Cardiac muscle cell (in vitro differentiated cells and primary cell): ENCODE data around the gene LGR4. TPM values are rescaled to one million over a fixed set of nuclear protein-coding genes. Genes with fewer than 3 reads are reported as not detected.
"Not testable (repeated sequence)": the region's sequence is repeated elsewhere in the genome, so short reads cannot be mapped to it uniquely, and the experiment has no call there.

Experiments used
- DNase-seq, 2 donors: peaks; one replicate each; pipeline versions ENCODE4 v3.0.0 to v3.0.0-alpha.2; 2010 to 2017; ENCODE audit warnings: low read depth in 1 of 2, low spot score in 1 of 2
- H3K27ac ChIP-seq: fragments of 200-600 bp; sonication (generic); 2 replicates; pipeline ENCODE4 v1.5.1; 2016
- H3K27me3 ChIP-seq: fragments of 200-600 bp; sonication (generic); 2 replicates; pipeline ENCODE4 v1.6.0; 2016; ENCODE audit warnings: control low read depth
- H3K36me3 ChIP-seq: fragments of 200-600 bp; sonication (generic); 2 replicates; pipeline ENCODE4 v1.5.1; 2016; ENCODE audit warnings: control low read depth
- H3K4me1 ChIP-seq: fragments of 200-600 bp; sonication (generic); 2 replicates; pipeline ENCODE4 v1.8.1; 2017; ENCODE audit warnings: low read depth, mild to moderate bottlenecking, mixed run types
- H3K4me3 ChIP-seq: fragments of 200-600 bp; sonication (generic); 2 replicates; pipeline ENCODE4 v1.5.1; 2016; ENCODE audit warnings: mild to moderate bottlenecking
- H3K9me3 ChIP-seq: fragments of 200-600 bp; sonication (generic); 2 replicates; pipeline ENCODE4 v1.5.1; 2017; ENCODE audit warnings: low read depth, mild to moderate bottlenecking, control low read depth
- polyA plus RNA-seq: library from polyadenylated mRNA; unstranded; fragments of >200 nt; fragmentation: Nextera tagmentation; extraction: Ambion mirVana; gene quantifications from 2 replicates; pipeline ENCODE4 v1.2.1, GENCODE V29; 2016
- total RNA-seq: library from RNA; depleted of rRNA; stranded (reverse); fragments of >200 nt; gene quantifications from 2 replicates; pipeline ENCODE4 v1.2.3, GENCODE V29; 2016
- TF ChIP-seq, protein P1 (sequence below): IDR thresholded peaks from 2 replicates; pipeline ENCODE4 v1.5.1; 2012; ENCODE audit warnings: low read depth, mild to moderate bottlenecking, low read length

LGR4 gene, protein sequence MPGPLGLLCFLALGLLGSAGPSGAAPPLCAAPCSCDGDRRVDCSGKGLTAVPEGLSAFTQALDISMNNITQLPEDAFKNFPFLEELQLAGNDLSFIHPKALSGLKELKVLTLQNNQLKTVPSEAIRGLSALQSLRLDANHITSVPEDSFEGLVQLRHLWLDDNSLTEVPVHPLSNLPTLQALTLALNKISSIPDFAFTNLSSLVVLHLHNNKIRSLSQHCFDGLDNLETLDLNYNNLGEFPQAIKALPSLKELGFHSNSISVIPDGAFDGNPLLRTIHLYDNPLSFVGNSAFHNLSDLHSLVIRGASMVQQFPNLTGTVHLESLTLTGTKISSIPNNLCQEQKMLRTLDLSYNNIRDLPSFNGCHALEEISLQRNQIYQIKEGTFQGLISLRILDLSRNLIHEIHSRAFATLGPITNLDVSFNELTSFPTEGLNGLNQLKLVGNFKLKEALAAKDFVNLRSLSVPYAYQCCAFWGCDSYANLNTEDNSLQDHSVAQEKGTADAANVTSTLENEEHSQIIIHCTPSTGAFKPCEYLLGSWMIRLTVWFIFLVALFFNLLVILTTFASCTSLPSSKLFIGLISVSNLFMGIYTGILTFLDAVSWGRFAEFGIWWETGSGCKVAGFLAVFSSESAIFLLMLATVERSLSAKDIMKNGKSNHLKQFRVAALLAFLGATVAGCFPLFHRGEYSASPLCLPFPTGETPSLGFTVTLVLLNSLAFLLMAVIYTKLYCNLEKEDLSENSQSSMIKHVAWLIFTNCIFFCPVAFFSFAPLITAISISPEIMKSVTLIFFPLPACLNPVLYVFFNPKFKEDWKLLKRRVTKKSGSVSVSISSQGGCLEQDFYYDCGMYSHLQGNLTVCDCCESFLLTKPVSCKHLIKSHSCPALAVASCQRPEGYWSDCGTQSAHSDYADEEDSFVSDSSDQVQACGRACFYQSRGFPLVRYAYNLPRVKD
- total RNA-seq (84.2 and 89.3 TPM in 2 replicates), polyA plus RNA-seq (52.4 and 66.1 TPM in 2 replicates)

DNA sequence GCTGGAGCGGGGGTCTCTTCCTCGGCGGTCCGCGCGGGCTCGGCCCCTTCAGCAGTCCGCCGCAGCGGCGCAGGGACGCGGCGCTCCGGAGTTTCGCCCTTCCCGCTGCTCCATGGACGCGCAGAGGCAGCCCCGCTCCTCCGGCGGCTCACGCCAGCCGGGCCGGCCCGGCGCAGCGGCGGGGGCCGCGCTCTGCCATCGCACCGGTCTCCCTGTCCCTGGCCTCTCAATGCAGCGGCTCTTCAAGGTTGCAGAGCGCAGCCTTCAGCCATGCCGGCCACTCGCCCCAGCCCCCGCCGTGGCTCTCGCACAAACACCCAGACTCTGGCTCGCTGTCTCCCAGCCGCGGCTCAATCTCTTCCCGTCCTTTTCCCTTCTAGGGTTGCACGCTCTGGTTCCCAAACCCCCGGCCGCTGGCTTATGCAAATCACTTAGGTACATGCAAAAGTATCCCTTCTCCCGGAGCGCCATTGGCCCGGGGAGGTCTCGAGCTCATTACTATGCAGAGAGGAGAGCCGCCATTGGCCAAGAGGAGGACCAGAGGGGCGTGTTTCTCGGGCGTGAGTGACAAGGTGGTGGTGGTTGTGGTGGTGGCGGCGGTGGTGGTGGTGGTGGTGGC is at the start of gene LGR4:
LGR4 (minus strand) TSS at position 393 of the 619 bp plus-strand sequence. CDS start 488 bp downstream, outside the sequence.
- TF ChIP-seq, protein P1, sequence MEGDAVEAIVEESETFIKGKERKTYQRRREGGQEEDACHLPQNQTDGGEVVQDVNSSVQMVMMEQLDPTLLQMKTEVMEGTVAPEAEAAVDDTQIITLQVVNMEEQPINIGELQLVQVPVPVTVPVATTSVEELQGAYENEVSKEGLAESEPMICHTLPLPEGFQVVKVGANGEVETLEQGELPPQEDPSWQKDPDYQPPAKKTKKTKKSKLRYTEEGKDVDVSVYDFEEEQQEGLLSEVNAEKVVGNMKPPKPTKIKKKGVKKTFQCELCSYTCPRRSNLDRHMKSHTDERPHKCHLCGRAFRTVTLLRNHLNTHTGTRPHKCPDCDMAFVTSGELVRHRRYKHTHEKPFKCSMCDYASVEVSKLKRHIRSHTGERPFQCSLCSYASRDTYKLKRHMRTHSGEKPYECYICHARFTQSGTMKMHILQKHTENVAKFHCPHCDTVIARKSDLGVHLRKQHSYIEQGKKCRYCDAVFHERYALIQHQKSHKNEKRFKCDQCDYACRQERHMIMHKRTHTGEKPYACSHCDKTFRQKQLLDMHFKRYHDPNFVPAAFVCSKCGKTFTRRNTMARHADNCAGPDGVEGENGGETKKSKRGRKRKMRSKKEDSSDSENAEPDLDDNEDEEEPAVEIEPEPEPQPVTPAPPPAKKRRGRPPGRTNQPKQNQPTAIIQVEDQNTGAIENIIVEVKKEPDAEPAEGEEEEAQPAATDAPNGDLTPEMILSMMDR, result no peak
- Histone ChIP-seq H3K27me3 (no peaks in the 10 kb centered on the region), H3K4me3 (peak within 1 kb of the TSS; percentile 85), H3K4me1 (peaks cover 18% of the 10 kb centered on the region), H3K27ac (peak within 1 kb of the TSS; percentile 98), H3K9me3 (no peaks in the 10 kb centered on the region), H3K36me3 (no peaks in the 10 kb centered on the region)
- DNase-seq, result peak; percentile 97 to 98

DNA sequence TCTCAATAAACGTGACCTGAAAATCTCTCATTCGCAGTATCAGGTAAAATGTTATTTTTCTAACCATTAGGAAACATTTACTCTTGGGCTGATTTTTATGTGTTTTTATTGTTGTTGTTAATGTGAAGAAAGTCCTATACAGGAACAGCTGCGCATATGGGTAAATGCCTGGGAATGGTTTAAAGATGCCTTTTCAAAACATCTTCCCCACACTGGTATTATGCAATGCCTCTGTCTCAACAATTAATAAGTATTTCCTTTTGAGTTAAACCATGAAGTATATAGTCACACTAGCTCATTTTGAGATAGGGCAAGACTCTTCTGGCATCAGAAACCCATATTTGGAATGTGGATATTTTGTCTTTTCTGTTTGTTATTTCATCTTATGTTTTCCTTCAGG is 47.6 kb upstream of the LGR4 start:
- Histone ChIP-seq H3K9me3 (no peaks in the 10 kb centered on the region), H3K4me3 (no peak overlapping the region), H3K27me3 (no peaks in the 10 kb centered on the region), H3K27ac (no peak overlapping the region), H3K36me3 (no peaks in the 10 kb centered on the region), H3K4me1 (no peaks in the 10 kb centered on the region)
- no peak for DNase-seq
- TF ChIP-seq, protein P1, result no peak

DNA sequence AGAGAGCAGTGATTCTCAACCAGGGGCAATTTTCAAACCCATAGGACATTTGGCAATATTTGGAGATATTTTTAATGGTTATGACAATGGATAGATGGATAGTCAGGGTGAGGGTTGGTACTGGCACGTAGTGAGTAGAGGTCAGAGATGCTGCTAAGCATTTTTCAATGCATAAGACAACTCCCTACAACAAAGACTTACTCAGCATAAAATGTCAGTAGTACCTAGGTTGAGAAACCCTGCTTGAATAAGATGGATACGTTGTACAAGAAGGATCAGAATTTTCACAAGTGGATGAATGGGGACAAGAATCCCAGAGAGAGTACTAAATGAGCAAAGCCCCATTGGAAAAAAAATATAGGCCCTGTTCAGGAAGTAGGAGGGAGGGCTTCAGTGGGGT is 45.9 kb upstream of the LGR4 start:
- H3K36me3 ChIP-seq, result no peaks in the 10 kb centered on the region
- H3K27me3 ChIP-seq, result no peaks in the 10 kb centered on the region
- TF ChIP-seq, protein P1, result no peak
- no peak overlapping the region for H3K27ac ChIP-seq
- no peak overlapping the region for H3K4me3 ChIP-seq
- H3K9me3 ChIP-seq, result no peaks in the 10 kb centered on the region
- no peak for DNase-seq
- H3K4me1 ChIP-seq, result no peaks in the 10 kb centered on the region

DNA sequence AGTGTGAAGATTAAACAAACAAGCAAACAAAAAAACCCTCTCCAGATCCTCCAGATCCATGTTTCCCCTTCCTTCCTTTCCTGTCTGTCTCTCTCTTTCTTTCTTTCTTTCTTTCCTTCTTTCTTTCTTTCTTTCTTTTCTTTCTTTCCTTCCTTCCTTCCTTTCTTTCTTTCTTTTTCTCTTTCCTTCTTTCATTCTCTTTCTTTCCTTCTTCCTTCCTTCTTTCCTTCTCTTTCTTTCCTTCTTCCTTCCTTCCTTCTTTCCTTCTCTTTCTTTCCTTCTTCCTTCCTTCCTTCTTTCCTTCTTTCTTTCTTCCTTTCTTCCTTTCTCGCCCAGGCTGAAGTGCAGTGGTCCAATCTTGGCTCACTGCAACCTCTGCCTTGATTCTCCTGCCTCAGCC is 44.9 kb upstream of the LGR4 start:
- DNase-seq, H3K9me3 ChIP-seq, H3K4me1 ChIP-seq, H3K27ac ChIP-seq, H3K36me3 ChIP-seq, H3K27me3 ChIP-seq, H3K4me3 ChIP-seq: not testable (repeated sequence)

DNA sequence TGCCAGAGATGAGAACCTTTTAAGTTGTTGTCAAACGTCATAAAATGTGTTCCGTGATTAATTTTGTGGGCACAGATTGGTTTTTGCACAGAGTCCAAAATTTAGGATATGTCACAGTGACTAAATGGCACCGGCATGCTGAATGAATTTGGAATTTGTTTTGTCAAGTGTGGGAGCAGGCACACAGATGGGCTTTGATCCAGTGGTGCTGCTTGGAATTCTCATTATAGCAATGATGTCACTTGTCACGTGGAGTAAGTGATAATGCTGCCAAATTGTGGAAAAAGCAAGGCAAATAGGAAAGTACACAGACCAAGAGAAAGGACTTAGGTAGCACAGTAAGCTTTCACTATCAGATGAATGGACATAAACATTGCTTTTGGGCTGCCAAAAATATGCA is 42.0 kb upstream of the LGR4 start:
- Histone ChIP-seq H3K4me3 (no peak overlapping the region), H3K27me3 (no peaks in the 10 kb centered on the region), H3K36me3 (no peaks in the 10 kb centered on the region), H3K27ac (no peak overlapping the region), H3K4me1 (no peaks in the 10 kb centered on the region), H3K9me3 (no peaks in the 10 kb centered on the region)
- TF ChIP-seq, protein P1, result no peak
- DNase-seq, result peak in 1 of 2 donors; percentile 45
